ENCODE data around the gene CENPV. TPM values are rescaled to one million over a fixed set of nuclear protein-coding genes. Genes with fewer than 3 reads are reported as not detected.
A peak's percentile ranks its signal among the peaks of the same experiment; 100 is the strongest.

The CENPV gene
- total and polyA plus RNA-seq, 2 of the 13 experiments (the other 11 are each of a cell fraction or from before 2014, with no cell fraction given) = 193 to 292 TPM

- TF ChIP-seq SMAD9 (CRISPR knock-in tag; IDR thresholded peaks at IDR 0.05) (no peak), TOE1 (CRISPR knock-in tag; IDR thresholded peaks at IDR 0.05) (no peak), ZNF333 (CRISPR knock-in tag; IDR thresholded peaks at IDR 0.05; ENCODE audit: borderline replicate concordance) (0 out of 2 replicates have a peak, but pooled peaks have one; percentile 13), ZBTB44 (CRISPR knock-in tag; IDR thresholded peaks at IDR 0.05) (peak; percentile 78; the same call in 1 of the 2 replicates), MTF1 (CRISPR knock-in tag; IDR thresholded peaks at IDR 0.05) (peak; percentile 60; the same call in 1 of the 2 replicates), IRF1 (CRISPR knock-in tag; IDR thresholded peaks at IDR 0.05; ENCODE audit: low read depth) (no peak), ZNF318 (CRISPR knock-in tag; IDR thresholded peaks at IDR 0.05) (peak; percentile 23; the same call in 1 of the 2 replicates), ZNF280D (CRISPR knock-in tag; IDR thresholded peaks at IDR 0.05) (no peak), ZNF564 (CRISPR knock-in tag; IDR thresholded peaks at IDR 0.05) (0 out of 2 replicates have a peak, but pooled peaks have one; percentile 37), ESRRA (CRISPR knock-in tag; IDR thresholded peaks at IDR 0.05; ENCODE audit: low read depth) (no peak; the same call in 1 of the 2 replicates), ZNF713 (CRISPR knock-in tag; IDR thresholded peaks at IDR 0.05) (no peak), MIXL1 (CRISPR knock-in tag; IDR thresholded peaks at IDR 0.05) (peak; percentile 81)
These were observed 27.6 kb upstream of the CENPV start, which contains the start of gene UBB (continued) for GRCh38 chr17:16380640-16381495.

All from HepG2 (cell line).